Calu3 (cell line): ENCODE measurements around the gene GNAI2. TPM values are rescaled to one million over a fixed set of nuclear protein-coding genes. Genes with fewer than 3 reads are reported as not detected.

Experiments used
- BruUV-seq: library from RNA; stranded (reverse); fragments of 400-500 nt; replicated peaks from 2 replicates; lab custom pipeline; 2021; lab: Mats Ljungman, UMichigan
- CTCF ChIA-PET: fragments of 300-600 bp; sonication (Branson Sonifier 250); formaldehyde crosslinking; loops from one replicate; lab custom pipeline; 2022; ENCODE audit warnings: antibody characterized with exemption; lab: Charles Lee
- DNase-seq: peaks from one replicate; pipeline ENCODE4 v3.0.0; 2022
- H3K27ac Mint-ChIP-seq: one replicate; pipeline ENCODE4 v1.8.0; 2022; ENCODE audit warnings: mixed read lengths; ENCODE audit not compliant: unreplicated experiment
- H3K27me3 Mint-ChIP-seq: one replicate; pipeline ENCODE4 v1.8.0; 2022; ENCODE audit warnings: mixed read lengths; ENCODE audit not compliant: unreplicated experiment
- H3K36me3 Mint-ChIP-seq: one replicate; pipeline ENCODE4 v1.8.0; 2022; ENCODE audit warnings: mild to moderate bottlenecking, moderate library complexity, mixed read lengths; ENCODE audit not compliant: insufficient read depth, unreplicated experiment
- H3K4me1 Mint-ChIP-seq: one replicate; pipeline ENCODE4 v1.8.0; 2022; ENCODE audit warnings: mild to moderate bottlenecking, low read depth, mixed read lengths; ENCODE audit not compliant: unreplicated experiment
- H3K4me3 Mint-ChIP-seq: one replicate; pipeline ENCODE4 v1.8.0; 2022; ENCODE audit warnings: mild to moderate bottlenecking, low read depth, moderate library complexity, mixed read lengths; ENCODE audit not compliant: unreplicated experiment
- H3K9me3 Mint-ChIP-seq: one replicate; pipeline ENCODE4 v1.8.0; 2022; ENCODE audit warnings: low read depth, mixed read lengths; ENCODE audit not compliant: unreplicated experiment
- intact Hi-C: fragments of 100-400 bp; cut with micrococcal nuclease; formaldehyde crosslinking; loops from one replicate; pipeline ENCODE4 v1.10.0; 2022; ENCODE audit not compliant: unreplicated experiment
- total RNA-seq: library from RNA; stranded (reverse); gene quantifications from 2 replicates; pipeline ENCODE4 v1.2.3, GENCODE V29; 2022
- TF ChIP-seq, protein P1 (sequence below): fragments of 200-600 bp; IDR thresholded peaks from one replicate; pipeline ENCODE4 v1.8.0; 2022; ENCODE audit warnings: antibody characterized with exemption; ENCODE audit not compliant: unreplicated experiment

The GNAI2 gene
- total RNA-seq, 1 experiment from 2014 or later, result 102 TPM

DNA sequence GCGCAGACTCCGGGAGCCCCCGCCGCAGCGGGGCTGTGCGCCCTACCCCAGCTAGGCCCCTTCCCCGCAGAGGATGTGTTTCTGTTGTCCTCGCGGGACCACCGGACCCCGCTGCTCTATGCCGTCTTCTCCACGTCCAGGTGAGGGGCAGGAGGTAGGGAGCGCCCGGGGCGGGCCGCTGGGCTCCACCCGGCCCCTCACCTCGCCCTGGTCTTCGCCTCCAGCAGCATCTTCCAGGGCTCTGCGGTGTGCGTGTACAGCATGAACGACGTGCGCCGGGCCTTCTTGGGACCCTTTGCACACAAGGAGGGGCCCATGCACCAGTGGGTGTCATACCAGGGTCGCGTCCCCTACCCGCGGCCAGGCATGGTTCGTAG is 37.7 kb downstream of the GNAI2 start:
- CTCF ChIA-PET, result no interaction called here
- H3K36me3 Mint-ChIP-seq, result peaks cover 39% of the 10 kb centered on the region

DNA sequence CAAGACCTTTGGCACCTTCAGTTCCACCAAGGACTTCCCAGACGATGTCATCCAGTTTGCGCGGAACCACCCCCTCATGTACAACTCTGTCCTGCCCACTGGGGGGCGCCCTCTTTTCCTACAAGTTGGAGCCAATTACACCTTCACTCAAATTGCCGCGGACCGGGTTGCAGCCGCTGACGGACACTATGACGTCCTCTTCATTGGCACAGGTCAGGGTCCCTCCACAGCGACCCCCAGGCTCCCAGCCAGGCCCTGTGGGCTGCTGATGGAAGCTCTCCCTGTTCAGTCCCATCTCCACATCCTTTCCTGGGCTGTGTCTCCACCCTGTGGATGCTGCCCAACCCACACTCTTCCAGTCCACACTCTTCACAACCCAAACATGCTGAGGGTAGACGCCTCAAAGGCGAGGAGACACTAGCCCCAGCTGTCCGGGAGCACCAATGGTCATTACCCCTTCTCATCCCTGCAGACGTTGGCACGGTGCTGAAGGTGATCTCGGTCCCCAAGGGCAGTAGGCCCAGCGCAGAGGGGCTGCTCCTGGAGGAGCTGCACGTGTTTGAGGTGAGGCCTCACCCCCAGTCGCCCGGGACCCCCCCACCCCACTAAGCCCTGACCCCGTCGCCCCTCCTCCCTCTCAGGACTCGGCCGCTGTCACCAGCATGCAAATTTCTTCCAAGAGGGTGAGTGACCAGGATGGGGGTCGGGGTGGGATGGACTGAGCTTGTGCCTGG is 38.5 kb downstream of the GNAI2 start:
- BruUV-seq, result no TSS peak
- H3K9me3 Mint-ChIP-seq, result no peaks in the 10 kb centered on the region
- TF ChIP-seq, protein P1, sequence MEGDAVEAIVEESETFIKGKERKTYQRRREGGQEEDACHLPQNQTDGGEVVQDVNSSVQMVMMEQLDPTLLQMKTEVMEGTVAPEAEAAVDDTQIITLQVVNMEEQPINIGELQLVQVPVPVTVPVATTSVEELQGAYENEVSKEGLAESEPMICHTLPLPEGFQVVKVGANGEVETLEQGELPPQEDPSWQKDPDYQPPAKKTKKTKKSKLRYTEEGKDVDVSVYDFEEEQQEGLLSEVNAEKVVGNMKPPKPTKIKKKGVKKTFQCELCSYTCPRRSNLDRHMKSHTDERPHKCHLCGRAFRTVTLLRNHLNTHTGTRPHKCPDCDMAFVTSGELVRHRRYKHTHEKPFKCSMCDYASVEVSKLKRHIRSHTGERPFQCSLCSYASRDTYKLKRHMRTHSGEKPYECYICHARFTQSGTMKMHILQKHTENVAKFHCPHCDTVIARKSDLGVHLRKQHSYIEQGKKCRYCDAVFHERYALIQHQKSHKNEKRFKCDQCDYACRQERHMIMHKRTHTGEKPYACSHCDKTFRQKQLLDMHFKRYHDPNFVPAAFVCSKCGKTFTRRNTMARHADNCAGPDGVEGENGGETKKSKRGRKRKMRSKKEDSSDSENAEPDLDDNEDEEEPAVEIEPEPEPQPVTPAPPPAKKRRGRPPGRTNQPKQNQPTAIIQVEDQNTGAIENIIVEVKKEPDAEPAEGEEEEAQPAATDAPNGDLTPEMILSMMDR, result peak; percentile 65
- CTCF ChIA-PET, result no interaction called here
- peak; percentile 57 for DNase-seq
- H3K36me3 Mint-ChIP-seq, result peaks cover 31% of the 10 kb centered on the region
- no peaks in the 10 kb centered on the region for H3K27me3 Mint-ChIP-seq
- intact Hi-C loops, result loop anchor here (10.0 kb wide), 1 partner anchor 50 kb away; the partner anchor contains the start of genes HYAL2 and TUSC2
- peak overlapping the region; percentile 34 for H3K27ac Mint-ChIP-seq
- no peak overlapping the region for H3K4me3 Mint-ChIP-seq
- H3K4me1 Mint-ChIP-seq, result peaks cover 28% of the 10 kb centered on the region

More for the DNA sequence above, 37.7 kb downstream of the GNAI2 start:
- H3K4me3 Mint-ChIP-seq, result peak overlapping the region; percentile 63
- TF ChIP-seq, protein P1, result no peak
- DNase-seq, result no peak
- intact Hi-C loops, result loop anchor here (1.0 to 10.0 kb wide), 4 partner anchors 46 to 153 kb away; partner anchors contain the start of genes HYAL2 and TUSC2
- no peaks in the 10 kb centered on the region for H3K27me3 Mint-ChIP-seq
- peak overlapping the region; percentile 32 for H3K27ac Mint-ChIP-seq
- no TSS peak for BruUV-seq
- no peaks in the 10 kb centered on the region for H3K9me3 Mint-ChIP-seq
- H3K4me1 Mint-ChIP-seq, result peaks cover 36% of the 10 kb centered on the region

DNA sequence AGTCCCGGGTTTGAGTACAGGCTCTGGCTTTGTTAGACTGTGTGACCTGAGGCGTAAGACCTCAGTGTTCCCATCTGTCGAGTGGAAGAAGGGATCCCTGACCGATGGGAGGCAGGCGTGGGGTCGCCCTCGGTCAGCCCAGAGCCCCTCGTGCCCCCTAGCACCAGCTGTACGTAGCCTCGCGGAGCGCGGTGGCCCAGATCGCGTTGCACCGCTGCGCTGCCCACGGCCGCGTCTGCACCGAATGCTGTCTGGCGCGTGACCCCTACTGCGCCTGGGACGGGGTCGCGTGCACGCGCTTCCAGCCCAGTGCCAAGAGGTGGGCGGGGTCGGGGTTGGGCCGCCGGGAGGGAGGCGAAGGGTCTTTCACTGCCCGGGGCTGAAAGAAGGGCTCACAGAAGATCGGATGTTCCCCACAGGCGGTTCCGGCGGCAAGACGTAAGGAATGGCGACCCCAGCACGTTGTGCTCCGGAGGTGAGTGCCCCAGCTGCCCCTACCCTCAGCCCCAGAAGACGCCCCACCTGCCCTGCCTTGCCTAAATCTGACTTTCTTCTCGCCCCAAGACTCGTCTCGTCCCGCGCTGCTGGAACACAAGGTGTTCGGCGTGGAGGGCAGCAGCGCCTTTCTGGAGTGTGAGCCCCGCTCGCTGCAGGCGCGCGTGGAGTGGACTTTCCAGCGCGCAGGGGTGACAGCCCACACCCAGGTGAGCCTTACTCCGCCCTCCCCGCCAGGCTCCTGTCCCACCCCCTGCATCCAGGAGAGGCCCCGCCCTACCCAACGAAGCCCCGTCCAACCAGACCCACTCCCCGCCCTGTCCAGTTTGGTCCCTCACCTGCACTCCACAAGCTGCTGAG is 39.4 kb downstream of the GNAI2 start:
- no TSS peak for BruUV-seq
- no peak overlapping the region for H3K4me3 Mint-ChIP-seq
- no peaks in the 10 kb centered on the region for H3K27me3 Mint-ChIP-seq
- DNase-seq, result no peak
- TF ChIP-seq, protein P1, result no peak
- H3K27ac Mint-ChIP-seq, result no peak overlapping the region
- H3K36me3 Mint-ChIP-seq, result peaks cover 22% of the 10 kb centered on the region
- peaks cover 19% of the 10 kb centered on the region for H3K4me1 Mint-ChIP-seq
- no peaks in the 10 kb centered on the region for H3K9me3 Mint-ChIP-seq
- intact Hi-C loops, result loop anchor here (10.0 kb wide), 1 partner anchor 49 kb away; the partner anchor contains the start of genes HYAL2 and TUSC2
- CTCF ChIA-PET, result no interaction called here

DNA sequence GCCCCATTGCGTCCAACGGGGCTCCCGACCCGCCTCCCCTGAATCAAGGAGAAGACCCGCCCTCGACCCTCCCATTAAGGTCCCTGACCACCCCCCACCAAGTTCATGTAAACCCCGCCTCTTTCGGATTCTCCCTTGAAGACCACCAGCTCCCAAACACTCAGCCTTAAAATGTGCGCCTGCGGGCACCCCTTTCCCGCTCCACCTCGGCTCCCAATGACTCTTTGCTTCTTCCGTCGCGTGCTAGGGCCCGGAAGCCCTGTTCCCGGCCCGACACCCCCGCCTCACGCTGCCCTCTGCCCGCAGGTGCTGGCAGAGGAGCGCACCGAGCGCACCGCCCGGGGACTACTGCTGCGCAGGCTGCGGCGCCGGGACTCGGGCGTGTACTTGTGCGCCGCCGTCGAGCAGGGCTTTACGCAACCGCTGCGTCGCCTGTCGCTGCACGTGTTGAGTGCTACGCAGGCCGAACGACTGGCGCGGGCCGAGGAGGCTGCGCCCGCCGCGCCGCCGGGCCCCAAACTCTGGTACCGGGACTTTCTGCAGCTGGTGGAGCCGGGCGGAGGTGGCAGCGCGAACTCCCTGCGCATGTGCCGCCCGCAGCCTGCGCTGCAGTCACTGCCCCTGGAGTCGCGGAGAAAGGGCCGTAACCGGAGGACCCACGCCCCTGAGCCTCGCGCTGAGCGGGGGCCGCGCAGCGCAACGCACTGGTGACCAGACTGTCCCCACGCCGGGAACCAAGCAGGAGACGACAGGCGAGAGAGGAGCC is 40.2 kb downstream of the GNAI2 start:
- H3K9me3 Mint-ChIP-seq, result no peaks in the 10 kb centered on the region
- H3K36me3 Mint-ChIP-seq, result peaks cover 21% of the 10 kb centered on the region
- TF ChIP-seq, protein P1, result no peak
- peaks cover 11% of the 10 kb centered on the region for H3K4me1 Mint-ChIP-seq
- intact Hi-C loops, result loop anchor here (10.0 kb wide), 1 partner anchor 49 kb away; the partner anchor contains the start of genes HYAL2 and TUSC2
- BruUV-seq, result no TSS peak
- H3K4me3 Mint-ChIP-seq, result no peak overlapping the region
- no peaks in the 10 kb centered on the region for H3K27me3 Mint-ChIP-seq
- no peak overlapping the region for H3K27ac Mint-ChIP-seq
- CTCF ChIA-PET, result no interaction called here
- no peak for DNase-seq
